NCI-H526 (cell line): Measurements from ENCODE around the gene GLT6D1.

Source experiments
- DNase-seq, 2 experiments: peaks; one replicate each; lab custom pipeline; 2025; lab: John Stamatoyannopoulos, UW

The GLT6D1 gene

DNA sequence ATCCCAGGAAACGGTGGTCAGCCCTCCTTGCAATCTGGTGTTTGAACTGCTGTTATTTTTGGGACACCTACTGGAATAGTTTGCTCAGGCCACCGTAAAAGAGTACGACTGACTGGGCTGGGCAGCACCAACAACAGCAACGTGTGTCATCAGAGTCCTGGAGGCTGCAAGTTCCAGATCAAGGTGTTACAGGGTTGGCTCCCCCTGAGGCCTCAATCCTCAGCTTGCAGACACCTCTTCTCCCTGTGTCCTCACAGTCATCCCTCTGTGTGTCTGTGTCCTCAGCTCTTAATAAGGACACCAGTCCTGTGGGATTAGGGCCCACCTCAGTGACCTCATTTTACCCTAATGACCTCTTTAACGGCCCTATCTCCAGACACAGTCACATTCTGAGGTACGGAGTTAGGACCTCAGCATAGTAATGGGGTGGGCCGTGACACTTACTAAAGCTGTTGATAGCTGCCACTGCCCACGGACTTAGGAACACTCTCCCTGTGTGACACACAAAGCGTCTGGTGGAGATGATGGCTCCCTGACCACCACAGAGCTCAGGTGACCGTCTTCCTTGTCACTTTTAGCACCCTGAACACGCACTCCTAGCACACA, 16.8 kb downstream of the GLT6D1 start:
- DNase-seq, result no peak

DNA sequence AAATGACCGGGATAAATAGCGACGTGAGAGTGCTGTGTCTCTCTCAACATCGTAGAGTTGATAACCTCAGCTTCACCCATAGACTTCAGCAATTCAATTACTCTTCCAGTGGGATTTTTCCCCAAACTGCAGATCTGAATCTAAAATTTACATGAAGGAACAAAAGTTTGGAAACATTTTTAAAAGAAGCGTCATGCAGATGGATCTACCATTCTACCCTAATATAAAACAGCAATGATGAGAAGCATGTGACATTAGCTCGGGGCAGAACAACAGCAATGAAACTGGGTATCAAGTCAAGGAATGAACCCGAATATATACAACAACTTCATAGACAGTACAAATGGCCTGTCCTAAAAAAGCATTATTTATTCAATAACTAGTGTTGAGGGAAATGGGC, 18.8 kb downstream of the GLT6D1 start:
- DNase-seq, result no peak

DNA sequence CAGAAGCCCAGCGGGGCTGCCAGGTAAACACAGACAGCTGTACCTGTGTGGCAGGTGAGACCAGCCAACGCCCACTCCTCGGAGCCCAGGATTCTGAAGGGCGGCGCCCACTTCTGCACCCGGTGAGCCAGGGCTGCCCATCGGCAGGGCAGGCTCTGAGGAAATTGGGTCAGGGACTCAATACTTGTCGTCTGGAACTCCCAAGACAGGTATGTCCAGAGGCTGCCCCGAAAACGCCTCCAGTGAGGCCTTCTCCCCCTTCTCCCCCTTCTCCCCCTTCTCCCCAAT, 19.8 kb downstream of the GLT6D1 start:
- peak in 1 of 2 experiments; percentile 71 for DNase-seq

DNA sequence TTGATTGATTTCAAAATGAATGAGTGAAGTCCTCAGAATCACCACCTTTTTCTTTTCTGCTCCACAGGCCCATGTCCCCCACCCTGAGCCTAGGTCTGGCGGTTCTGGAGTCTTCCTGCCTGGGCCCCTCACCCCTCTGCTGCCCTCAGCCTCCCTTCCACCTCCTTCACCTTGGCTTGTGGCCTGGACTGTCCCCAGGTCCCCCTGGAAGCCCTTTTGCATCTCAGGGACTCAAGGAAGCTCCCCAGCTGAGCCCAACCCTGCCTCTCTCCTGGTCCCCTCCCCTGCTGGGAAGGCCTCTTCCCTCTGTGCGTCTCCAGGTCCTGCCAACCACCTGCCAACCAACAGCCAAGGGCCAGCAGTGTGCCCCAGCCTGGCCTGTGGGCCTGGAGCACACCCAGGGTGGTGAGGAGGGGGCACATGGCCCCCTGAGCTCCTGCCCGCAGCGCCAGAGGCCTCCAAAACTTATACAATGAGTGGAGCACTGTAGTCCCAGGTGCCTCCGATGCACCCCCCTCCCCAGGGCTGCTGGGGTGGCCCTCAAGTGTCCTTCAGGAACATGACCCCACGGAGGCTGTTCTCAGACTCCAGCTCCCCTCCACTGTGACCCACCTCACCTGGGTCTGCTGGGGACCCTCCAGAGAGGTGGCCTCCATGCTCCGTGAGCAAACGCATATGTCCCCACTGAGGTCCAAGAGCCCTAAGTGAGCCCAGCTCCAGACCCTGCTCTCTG, 20.3 kb downstream of the GLT6D1 start:
- DNase-seq, result no peak

DNA sequence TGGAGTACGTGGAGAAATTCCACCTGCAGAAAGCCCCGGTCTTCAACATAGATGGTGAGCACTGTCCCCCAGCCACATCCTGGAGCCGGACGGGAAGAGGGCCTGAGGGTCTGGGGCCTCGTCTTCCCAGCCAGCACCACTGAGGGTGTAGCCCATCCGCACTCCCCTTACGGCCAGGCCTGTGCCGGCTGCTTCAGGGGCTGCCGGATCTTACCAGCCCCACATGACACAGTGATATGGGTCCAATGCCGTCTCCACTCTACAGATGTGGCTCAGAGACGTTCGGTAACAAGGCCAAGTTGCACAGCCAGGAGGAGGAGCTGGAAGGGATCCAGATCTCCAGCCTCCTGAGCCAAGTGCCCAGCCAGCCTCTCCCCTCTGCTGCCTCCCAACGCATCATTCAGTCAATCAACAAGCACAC, 21.3 kb downstream of the GLT6D1 start:
- no peak for DNase-seq

DNA sequence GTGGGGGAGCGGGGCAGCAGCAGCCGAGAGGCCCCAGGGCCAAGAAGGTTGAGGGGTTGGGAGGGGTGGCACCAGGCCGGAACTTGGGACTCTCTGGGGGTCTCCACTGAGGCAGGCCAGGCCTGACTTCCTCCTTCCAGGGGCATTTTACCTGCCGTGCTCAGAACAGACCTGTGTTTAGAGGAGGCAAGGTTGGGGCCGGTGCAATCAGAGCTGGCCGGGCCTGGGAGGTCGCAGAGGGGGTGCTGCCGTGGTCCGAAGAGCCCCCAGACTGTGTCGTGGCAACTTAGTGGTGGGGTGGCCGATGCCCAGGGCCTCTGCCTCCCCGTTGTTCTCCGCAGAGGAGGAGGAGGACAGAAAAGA, 21.8 kb downstream of the GLT6D1 start:
- no peak for DNase-seq

DNA sequence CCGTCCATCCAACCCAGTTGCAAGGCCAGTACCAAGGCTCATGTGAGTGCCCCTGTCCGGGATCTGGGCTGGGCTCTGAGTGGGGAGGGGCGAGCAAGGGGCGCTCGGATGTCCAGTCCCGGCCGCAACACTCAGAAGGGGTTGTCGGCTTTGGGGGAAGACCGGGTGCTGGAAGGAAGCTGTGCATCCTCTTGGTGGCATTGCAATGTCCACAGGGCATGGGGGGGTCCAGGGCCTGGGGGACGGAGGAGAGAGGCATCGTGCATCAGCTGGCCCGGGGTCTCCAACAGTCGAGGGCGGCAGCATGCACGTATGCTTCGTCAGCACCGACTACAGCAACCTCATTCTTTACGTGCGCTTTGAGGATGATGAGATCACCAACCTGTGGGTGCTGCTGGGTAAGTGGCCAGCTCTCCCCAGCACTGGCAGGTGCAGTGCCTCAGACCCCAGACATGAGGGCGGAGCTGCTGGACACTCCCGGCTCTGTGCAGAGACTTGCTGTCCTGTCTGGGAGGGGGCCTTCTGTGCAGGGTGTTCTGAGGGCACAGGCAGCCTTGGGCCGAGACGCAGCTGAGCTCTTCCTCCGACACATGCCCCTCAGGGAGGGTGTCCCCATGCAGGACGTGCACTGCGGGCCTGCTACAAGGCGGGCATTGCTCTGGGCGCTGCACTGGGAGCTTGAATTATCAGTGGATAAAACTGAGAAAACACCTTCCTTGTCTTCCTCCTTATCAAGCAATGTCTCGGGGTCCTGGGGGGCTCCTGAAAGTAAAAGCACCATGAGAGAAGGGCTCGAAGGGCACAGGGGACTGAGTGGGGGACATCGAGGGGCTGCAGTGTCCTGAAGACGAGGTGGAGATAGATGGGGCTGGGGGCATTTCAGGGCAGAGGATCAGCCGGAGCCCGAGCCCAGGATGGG, 22.5 kb downstream of the GLT6D1 start:
- no peak for DNase-seq

DNA sequence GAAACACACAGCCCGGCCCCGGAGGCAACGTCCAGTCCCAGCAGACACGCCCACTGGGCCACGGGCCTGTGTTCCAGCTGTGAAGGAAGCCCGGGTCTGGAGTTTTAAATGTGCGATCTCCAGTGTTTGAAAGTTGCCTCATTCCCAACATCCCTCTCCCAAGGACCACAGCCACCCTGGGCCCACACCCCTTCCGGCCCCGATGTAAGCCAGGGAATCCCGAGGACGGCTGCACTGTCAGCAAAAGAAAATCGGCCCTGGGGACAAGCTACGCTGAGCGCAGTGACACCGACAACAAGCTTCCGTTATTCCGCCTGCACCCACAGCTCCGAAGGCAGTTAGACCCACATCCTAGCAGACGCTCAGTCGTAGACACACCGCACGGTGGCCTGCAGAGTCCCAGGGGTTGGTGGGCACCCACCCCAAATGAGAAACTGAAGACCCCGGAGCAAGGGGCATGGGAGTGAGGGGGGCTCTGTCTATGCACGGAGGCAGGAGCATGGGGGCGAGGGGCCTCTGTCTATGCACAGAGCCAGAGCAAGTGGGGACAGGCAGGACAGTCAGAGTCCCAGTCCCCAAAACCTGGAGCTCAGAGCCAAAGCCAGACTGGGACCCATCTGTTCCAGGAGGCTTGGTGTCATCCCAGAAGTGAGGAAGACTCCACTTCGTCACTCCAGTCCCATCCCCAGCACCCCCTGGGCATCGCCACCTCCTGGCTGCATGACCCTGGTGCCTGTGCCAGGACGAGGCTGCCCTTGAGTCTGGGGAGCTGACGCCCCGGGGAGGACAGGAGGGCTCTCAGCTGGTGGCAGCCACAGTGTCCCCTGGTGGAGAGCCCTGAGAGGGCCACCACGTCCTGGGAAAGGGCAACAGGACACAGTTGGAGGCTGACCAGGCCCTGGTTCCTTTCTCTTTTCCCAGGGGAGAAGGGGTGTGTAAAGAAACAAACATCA, 23.4 kb downstream of the GLT6D1 start:
- no peak for DNase-seq

DNA sequence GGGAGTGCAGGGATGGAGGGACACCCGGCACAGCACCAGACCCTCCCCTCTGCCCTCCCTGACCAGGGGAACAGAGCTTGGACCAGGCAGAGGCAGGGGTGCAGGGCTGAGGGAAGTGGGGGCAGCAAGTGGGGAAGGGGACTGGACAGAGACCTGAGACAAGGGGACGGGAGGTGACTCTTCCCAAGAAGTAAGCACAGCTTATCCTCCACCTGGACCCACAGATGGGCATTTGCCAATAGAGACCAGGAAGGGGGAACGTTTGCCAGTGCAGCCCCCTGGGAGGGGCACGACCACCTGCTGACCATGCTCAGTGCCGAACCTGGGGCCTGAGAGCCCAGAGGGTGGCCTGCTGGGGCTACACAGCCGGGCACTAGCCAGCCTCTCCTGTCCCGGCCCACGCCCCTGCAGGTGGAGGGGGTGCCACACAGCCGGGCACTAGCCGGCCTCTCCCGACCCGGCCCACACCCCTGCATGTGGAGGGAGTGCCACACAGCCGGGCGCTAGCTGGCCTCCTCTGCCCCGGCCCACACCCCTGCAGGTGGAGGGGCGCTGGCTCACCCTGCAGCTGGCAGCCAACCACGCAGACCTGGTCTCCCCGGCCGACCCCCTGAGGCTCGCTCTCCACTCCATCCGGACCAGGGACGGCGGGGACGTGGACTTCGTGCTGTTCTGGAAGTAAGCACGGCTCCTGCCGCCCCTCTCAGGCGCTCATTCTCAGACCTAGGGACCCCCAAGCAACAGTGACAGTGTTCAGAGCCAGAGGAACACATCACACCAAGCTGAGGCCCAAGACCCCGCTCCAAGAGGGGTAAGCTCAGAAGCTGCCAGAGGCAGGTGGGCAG, 24.3 kb downstream of the GLT6D1 start:
- no peak for DNase-seq

DNA sequence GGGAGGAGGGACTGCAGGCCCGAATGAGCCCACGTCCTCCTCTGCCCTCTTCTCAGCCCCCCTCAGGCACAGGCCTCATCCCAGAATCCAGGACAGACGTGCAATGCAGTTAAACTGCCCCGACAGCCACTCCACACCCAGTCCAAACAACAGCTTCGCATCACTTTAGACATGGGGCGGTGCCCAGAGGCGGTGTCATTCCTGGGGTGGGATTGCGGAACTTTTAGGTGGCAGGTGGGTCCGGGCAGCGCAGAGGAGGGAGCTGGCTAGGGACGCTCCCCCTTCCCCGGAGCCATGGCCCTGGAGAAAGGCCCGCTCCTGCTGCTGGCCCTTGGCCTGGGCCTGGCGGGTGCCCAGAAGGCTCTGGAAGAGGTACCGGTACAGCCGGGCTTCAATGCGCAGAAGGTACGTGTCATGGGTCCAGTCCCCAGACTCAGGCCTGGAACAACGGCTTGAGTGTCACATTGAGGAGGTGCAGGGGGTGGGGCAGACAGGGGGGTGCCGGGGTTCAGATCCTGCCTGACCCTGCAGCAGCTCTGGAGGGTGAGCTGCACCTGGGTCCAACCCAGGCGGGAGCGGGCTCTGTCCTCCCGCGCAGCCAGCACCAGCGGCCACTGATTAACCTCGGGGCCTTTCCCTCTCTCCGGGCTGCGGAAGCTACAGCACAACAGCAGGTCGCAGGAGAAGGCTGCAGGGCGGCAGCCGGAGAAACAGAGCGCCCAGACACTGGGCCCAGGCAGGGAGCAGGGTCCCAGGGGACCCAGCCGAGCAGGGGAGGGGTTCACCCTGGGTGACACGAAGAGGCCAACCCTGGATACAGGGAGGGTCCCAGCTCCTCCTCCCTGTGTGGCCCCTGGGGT, 25.2 kb downstream of the GLT6D1 start:
- DNase-seq, result no peak

DNA sequence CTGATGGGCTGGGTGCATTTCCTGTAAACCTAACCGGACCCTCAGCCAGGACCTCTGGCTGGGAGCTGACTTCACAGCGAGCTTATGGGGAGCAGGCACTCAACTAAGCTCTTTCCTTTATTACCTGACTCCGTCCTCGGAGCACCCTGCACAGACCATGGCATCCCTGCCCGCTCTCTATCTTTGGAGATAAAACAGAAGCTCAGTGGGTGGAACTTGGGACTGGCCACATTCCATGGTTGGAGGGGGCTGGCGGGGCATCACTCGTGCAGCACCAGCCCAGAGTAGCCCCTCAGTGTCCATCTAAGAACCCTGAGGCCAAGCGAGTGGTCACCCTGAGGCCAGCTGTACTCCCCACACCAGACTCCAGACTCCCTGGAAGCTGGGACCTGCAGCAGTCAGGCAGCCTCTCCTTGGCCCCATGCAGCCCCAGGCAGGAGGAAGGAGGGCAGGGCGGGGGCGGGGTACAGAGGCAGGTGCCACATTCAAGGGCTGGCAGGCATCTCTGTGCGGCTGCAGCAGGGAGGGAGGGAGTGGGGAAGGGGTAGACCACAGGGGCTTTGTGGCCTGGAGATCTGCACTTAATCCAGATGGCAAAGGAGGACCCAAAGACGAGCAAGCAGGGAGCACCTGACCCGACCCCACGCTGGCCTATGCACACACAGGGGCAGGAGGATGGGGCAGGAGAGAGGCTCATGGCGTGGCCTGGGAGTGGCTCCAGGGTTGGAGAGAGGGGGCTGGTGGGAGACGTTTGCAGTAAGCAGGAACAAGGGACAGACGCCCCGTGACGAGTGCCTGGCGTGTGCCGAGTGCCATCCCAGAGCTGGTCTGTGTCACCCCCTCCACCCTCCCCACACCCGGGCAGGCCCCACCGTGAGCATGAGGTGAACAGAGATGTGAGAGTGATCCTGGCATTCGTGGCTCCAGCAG, 26.1 kb downstream of the GLT6D1 start:
- no peak for DNase-seq

DNA sequence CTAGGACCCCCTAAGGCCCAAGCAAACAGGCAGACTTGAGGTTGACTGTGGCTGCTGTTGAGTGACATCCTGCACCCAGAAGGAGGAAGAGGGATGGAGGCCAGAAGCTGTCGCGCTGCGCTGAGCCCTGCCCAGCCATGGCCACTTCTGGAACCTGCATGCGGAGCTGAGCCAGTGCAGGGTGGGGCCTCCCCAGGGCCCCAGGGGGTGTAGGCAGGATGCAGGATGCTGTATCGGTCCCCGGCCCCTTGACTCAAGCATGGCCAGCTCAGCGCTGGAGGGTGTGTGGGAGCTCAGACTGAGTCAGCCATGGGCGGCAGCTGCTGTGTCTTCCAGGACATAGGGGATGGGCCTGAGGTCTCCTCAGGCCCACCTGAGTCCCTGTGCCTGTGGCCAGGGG, 26.9 kb downstream of the GLT6D1 start:
- no peak for DNase-seq

DNA sequence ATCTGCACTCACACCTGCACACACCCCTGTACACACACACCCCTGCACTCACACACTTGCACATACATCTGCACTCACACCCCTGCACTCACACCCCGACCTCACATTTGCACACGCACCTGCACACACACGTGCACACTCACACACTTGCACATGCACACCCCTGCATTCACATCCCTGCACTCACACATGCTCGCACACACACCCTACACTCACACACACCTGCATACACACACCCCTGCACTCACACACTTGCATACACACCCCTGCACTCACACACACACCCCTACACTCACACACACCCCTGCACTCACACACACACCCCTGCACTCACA, 27.5 kb downstream of the GLT6D1 start:
- DNase-seq, result no peak

DNA sequence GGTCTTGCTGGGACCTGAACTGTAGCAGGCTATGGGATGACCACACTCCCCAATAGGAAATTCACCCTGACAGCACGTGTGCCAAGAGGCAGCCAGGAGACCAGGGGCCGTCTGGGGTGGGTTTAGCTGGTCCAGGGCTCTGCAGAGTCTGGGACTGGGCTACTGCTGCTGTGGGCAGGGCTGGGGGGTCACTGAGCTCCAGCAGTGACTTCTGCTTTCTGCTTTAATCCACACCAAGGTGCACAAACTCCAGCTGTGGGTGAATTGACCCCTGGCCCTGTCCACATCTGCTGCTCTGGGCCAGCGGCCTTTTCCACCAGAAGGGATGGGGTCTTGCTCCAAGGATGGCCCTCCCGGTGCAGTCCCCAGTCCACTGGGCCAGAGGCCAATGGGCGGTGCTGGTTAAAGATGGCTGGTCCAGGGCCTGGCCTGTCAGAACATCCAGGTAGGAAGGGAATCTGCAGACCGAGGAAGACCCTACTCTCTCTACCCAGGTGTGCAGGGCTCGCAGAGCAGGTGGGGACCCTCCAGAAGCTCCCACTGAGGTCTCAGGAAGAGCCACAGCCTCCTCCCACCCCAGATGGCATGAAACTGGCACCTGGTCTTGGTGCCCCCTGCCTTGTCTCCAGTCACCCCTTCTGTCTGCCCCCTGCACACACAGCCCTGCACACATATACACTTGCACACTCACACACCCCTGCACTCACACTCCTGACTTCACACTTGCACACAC, 28.0 kb downstream of the GLT6D1 start:
- DNase-seq, result no peak

DNA sequence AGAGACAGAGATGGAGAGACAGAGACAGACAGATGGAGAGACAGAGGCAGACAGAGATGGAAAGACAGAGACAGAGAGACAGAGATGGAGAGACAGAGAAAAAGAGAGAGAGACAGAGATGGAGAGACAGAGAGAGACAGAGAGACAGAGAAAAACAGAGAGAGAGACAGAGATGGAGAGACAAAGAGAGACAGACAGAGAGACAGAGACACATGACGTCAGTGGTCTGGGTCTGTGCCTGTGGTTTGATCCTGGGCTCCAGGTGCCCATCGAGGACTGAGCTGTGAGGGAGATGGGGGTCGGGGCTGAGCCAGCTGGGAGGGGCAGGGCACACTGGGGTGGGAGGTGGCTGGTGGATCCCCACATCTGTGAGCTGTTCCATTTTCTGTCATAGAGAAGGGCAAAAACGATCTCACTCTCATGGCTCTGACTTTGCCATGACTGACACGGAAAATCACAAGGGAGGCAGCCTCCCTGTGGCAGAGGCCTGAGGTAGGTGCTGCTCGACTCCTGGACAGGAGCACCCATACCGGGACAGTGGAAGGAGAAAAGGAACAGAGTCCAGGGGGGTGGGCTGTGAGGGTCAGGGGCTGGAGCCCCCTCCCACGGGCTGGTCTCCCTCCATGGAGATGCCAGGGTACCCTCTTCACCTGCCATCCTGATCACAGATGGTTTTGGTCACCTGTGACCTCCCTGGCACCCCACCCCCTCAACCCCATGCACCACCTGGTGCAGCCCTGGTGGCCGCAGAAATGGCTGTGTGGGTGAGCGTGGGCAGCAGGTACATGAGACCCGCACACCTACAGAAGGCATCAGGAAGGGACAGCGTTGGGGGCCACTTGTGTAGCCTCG, 28.8 kb downstream of the GLT6D1 start:
- no peak for DNase-seq

DNA sequence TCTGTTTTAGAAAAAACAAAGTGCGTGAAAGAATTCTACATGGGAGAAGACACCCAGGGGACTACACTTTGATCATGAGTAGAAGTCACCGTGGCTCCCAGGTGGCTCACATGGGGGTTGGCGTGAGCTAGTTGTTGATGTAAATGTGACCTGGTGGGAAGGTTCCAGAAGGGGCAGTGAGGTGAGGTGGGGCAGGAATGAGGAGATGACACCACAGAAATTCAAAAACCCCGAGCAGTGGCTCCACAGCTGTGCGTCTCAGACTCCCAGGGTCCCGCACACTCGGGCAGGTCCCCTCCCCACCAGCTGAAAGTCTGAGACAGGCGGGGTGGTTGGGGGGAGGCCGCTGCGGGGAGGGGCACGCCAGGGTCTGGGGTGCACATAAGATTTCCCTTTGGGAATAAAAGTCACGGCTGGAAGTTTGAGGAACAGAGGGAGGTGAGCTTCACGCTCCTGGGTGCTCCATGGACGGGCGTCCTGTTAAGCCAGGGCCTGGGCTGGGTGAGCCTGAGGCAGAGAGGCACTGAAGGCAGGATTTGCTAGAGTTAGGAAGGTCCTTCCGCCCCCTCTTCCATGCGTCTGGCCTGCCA, 29.9 kb downstream of the GLT6D1 start:
- DNase-seq, result no peak

DNA sequence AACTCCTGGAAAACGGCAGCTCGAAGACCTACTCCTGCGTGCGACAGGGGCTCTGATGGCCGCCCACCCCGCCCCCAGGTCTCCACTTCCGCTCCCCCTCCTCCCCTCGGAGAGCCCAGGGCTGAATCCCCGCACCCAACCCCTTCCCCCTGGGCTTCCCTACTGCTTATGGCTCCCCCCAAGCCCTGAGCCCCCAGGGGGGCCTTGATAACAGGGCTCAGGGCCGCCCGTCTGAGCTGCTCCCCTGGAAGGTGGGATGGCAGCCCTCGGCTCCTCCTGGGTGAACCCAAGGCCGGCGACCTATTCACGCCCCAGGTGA, 30.4 kb downstream of the GLT6D1 start:
- no peak for DNase-seq
